SH-SY5Y (cell line): Measurements from ENCODE around the gene VPS41.

ENCODE experiments used
- GATA2 ChIP-seq: IDR thresholded peaks from 2 replicates; pipeline ENCODE4 v1.6.1; 2011; ENCODE audit warnings: mild to moderate bottlenecking, low read depth, low read length
- GATA3 ChIP-seq: IDR thresholded peaks from 2 replicates; pipeline ENCODE4 v1.6.1; 2011; ENCODE audit warnings: low read depth, mild to moderate bottlenecking, low read length, moderate library complexity

DNA sequence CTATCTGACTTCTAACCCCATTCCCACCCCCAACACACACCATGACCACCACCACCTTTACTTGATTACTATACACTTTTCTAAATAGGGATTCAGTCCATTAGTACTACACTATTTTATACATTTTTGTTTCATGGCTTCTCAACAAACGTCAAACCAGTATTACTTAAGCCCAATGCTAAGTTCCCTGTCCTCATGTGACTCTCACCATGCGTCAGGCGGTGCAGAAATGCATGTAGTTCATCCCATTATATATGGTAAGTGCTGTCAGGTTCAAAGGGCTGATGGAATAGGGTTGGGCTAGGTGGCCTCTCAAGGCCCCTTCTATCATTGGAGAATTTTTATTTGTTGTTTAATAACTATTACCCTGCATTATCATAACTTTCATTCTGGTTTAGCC is 19.5 kb upstream of the VPS41 start:
- TF ChIP-seq GATA2 = no peak
- no peak for TF ChIP-seq GATA3
